ENCODE measurements around the gene ARMH4.
"Not testable (repeated sequence)": the region's sequence is repeated elsewhere in the genome, so short reads cannot be mapped to it uniquely, and the experiment has no call there.

Gene ARMH4

DNA sequence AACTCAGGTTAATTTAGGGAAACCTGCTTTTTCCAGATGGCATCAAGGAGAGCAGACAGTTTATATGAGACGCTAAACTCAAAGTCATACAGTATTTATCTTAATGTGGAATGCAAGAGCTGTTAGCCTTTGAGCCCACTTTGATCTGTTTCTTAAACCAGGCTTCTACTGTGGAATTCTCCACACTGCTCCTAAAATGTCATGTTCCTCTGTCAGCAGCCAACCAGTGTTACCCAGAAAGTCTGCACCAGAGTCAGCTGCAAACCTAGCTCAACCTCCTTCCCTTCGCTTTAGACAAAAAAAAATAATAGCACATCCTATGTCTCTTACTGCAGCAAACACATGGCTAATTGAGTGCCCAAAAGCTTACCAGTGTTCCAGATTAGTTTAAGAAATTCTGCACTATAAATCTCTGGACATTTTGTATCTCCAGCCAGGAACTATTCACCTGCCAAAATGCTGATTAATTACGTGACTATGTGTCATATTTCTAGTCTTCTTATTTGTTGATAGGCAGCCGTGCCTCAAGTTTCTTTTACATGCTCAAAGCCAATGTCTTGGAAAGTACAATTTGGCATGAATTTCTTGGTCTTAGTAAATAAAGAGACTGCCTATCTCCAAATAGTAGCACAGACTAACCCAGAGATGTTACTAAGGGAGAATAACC, 21.8 kb downstream of the ARMH4 start:
- no peak for DNase-seq
- H3K27ac Mint-ChIP-seq, result no peak overlapping the region
- no peaks in the 10 kb centered on the region for H3K4me1 Mint-ChIP-seq
- ATAC-seq (replicated peaks), result no peak
- peaks cover 10 to 11% of the 10 kb centered on the region in 2 donors for H3K9me3 Mint-ChIP-seq
- peaks cover 4 to 8% of the 10 kb centered on the region in 2 donors for H3K36me3 Mint-ChIP-seq
- H3K4me3 Mint-ChIP-seq, result no peak overlapping the region
- H3K27me3 Mint-ChIP-seq, result peaks cover 0 to 4% of the 10 kb centered on the region in 2 donors

DNA sequence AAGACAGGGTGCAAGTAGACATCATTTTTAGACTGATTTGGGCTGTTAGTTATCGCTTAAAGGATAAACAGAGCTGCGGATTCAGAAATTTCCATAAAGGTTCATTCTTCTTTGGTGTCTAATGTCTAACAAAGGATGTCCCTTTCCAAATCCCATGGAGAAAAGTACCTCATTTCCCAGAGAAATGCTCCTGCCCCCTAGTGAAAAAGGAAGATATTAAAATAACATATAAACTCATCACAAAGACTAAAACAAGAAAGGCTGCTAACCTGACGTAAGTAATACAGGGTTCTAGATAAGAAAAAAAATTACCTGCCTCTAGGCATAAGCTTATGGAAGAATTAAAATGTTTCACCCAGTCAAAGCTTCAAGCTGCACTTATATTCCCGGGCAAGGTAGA, 22.8 kb downstream of the ARMH4 start:
- DNase-seq (no peak), ATAC-seq (replicated peaks) (no peak)
- peaks cover 4 to 8% of the 10 kb centered on the region in 2 donors for H3K36me3 Mint-ChIP-seq
- H3K27ac Mint-ChIP-seq, result no peak overlapping the region
- peaks cover 0 to 4% of the 10 kb centered on the region in 2 donors for H3K27me3 Mint-ChIP-seq
- H3K9me3 Mint-ChIP-seq, result peaks cover 11 to 12% of the 10 kb centered on the region in 2 donors
- H3K4me3 Mint-ChIP-seq, result no peak overlapping the region
- H3K4me1 Mint-ChIP-seq, result no peaks in the 10 kb centered on the region

DNA sequence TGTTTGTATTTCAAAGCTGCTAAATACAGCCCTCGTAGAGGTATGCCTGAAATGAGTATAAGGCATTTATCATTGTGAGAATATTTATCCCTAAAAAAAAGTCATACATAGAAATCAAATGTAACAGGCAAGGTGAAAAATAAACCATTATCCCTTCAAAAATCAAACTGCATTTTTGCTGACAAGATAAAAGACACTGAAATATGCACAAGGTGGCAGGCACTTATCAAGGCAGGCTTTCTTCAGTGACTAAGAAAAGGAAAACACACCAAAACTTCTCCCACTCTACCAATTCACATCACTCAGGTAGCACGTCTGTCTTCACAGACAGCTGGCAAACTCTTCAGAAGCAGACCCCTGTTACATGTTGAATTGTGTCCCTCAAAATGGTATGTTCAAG, 23.6 kb downstream of the ARMH4 start:
- no peak for ATAC-seq (replicated peaks)
- H3K27me3 Mint-ChIP-seq, result peaks cover 0 to 4% of the 10 kb centered on the region in 2 donors
- peaks cover 11 to 12% of the 10 kb centered on the region in 2 donors for H3K9me3 Mint-ChIP-seq

DNA sequence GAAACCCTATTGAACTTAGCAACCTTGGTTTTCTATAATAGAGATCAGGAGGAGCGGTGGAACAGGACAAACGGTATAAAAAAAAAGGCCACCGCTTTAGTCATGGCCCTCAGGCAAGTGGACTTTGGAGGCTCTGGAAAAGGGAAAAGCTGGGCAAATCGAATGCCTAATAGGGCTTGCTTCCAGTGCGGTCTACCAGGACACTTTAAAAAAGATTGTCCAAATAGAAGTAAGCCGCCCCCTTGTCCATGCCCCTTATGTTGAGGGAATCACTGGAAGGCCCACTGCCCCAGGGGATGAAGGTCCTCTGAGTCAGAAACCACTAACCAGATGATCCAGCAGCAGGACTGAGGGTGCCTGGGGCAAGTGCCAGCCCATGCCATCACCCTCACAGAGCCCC, 29.5 kb downstream of the ARMH4 start:
- DNase-seq; H3K36me3 Mint-ChIP-seq; H3K4me1 Mint-ChIP-seq; ATAC-seq (replicated peaks); H3K4me3 Mint-ChIP-seq; H3K27ac Mint-ChIP-seq: not testable (repeated sequence)
- H3K27me3 Mint-ChIP-seq, result peaks cover 0 to 12% of the 10 kb centered on the region in 2 donors
- peaks cover 11 to 12% of the 10 kb centered on the region in 2 donors for H3K9me3 Mint-ChIP-seq

More for the DNA sequence above, 23.6 kb downstream of the ARMH4 start:
- Mint-ChIP-seq H3K4me3 (no peak overlapping the region), H3K4me1 (no peaks in the 10 kb centered on the region), H3K27ac (no peak overlapping the region), H3K36me3 (peaks cover 4 to 8% of the 10 kb centered on the region in 2 donors)
- DNase-seq, result no peak

DNA sequence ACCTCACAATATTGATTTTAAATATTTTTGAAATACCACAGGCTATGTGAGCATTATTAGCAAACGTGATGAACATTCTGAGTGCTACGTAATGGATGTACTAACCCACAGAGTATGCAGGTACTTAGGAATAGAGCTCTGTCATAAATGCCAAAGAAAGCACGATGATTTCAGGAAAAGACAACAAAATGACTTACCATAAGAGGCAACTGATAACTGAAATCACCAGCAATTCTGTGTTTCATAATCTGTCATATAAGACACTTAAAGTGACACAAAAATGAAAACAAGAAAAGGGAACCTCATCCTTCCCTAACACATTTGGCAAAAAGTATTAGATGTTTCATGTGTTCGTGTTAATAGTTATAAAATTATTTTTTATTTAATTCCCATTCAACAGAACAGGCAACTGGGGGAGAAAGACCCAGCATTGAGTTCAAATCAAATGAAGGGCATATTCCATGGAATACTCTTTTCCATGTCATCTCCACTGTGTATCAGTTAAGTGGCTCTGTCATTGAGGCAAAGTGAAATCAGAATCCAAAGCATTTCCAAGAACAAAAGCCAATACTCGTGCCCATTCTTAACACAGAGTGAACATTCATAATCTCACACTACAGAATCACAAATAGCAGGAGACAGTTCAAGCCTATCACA, 30.4 kb downstream of the ARMH4 start:
- Mint-ChIP-seq H3K27ac (no peak overlapping the region), H3K27me3 (peaks cover 0 to 12% of the 10 kb centered on the region in 2 donors), H3K9me3 (peaks cover 11 to 12% of the 10 kb centered on the region in 2 donors), H3K4me1 (no peaks in the 10 kb centered on the region), H3K4me3 (no peak overlapping the region), H3K36me3 (peaks cover 4 to 8% of the 10 kb centered on the region in 2 donors)
- no peak for DNase-seq
- no peak for ATAC-seq (replicated peaks)

DNA sequence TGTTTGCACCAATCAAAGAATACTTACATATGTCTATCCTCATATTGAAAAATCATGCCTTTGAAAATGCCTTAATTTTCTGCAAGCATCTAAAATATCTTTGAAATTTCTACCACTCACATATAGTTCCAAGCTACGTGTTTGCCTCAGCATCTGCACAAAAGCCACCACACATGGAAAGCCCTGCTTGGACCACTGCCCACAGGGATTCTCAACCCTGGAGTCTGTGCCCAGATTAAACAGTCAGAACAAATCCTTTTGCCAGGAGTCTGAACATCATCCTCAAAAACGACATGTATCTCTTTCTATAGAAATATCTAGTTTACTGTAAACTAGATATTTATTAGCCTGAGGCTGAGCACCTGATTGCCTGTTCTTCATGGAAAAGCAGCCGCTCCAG, 32.6 kb downstream of the ARMH4 start:
- no peak overlapping the region for H3K4me3 Mint-ChIP-seq
- no peak overlapping the region for H3K27ac Mint-ChIP-seq
- peaks cover 3% of the 10 kb centered on the region in 2 donors for H3K9me3 Mint-ChIP-seq
- no peaks in the 10 kb centered on the region for H3K4me1 Mint-ChIP-seq
- H3K36me3 Mint-ChIP-seq, result no peaks in the 10 kb centered on the region
- peaks cover 6 to 12% of the 10 kb centered on the region in 2 donors for H3K27me3 Mint-ChIP-seq
- DNase-seq (no peak), ATAC-seq (replicated peaks) (no peak)

DNA sequence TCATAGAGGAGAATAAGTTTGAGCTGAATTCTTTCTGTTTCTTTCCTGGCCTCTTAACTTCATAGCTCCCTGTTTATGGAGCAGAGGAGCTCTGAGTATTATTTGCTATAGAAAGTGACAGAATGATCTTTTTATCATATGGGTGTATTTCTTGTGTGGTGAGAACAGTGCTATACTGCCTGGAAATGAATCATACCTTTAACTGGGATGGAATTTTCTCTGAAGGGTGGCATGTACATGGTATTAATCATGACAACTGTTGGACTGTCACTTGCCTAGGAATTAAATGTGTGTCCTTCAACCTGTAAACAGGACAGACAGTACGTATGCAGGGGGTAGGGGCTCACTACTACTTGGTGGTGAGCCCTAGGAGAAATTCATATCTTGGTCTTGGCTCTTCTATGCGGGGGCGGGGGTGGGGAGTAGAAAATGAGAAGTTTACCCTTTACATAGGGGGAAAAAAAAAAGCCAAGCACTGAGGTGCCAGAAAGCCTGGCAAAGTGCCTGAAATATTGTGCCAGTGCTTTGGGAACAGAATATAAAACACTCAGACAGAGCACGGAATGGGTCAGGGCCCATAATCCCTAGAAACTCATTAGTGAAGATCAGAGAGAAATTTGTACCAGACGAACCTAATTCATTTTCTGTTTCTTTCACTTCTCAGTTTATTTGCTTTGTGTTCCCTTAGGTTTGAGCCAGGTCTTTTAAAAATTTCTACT, 33.8 kb downstream of the ARMH4 start:
- peaks cover 10 to 12% of the 10 kb centered on the region in 2 donors for H3K27me3 Mint-ChIP-seq
- H3K9me3 Mint-ChIP-seq, result peaks cover 3% of the 10 kb centered on the region in 2 donors
- no peaks in the 10 kb centered on the region for H3K4me1 Mint-ChIP-seq
- no peaks in the 10 kb centered on the region for H3K36me3 Mint-ChIP-seq
- DNase-seq (no peak), ATAC-seq (replicated peaks) (no peak)
- H3K4me3 Mint-ChIP-seq, result no peak overlapping the region
- H3K27ac Mint-ChIP-seq, result no peak overlapping the region

DNA sequence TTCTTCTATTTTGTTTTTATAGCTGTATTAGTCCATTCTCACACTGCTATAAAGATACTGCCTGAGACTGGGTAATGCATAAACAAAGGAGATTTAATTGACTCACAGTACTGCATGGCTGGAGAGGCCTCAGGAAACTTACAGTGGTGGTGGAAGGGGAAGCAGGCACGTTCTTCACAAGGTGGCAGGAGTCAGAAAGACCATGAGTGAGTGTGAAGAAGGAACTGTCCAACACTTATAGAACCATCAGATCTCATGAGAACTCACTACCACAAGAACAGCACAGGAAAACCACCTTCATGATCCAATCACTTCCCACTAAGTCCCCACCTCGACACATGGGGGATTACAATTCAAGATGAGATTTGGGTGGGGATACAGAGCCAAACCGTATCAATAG, 42.3 kb downstream of the ARMH4 start:
- no peak overlapping the region for H3K4me3 Mint-ChIP-seq
- H3K27ac Mint-ChIP-seq, result no peak overlapping the region
- peaks cover 8 to 17% of the 10 kb centered on the region in 2 donors for H3K27me3 Mint-ChIP-seq
- H3K9me3 Mint-ChIP-seq, result no peaks in the 10 kb centered on the region
- no peaks in the 10 kb centered on the region for H3K36me3 Mint-ChIP-seq
- no peak for ATAC-seq (replicated peaks)
- H3K4me1 Mint-ChIP-seq, result no peaks in the 10 kb centered on the region
- DNase-seq, result no peak

DNA sequence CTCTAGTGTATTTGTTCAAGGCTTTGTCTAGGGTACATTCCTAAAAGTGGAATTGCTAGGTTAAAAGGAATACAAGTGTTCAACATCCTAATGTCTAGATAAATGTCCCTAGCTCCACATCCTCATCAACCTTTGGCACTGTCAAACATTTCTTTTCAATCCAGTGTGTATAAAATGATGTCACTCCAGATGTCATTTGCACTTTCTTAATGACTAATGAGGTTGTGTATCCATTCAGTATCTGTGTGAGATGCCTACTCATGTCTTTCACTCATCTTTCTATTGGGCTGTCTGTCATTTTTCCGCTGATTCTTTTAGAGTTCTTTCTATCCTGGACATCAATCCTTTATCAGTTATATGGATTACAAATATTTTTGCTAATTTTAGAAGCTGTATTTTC, 43.3 kb downstream of the ARMH4 start:
- Mint-ChIP-seq H3K36me3 (no peaks in the 10 kb centered on the region), H3K9me3 (no peaks in the 10 kb centered on the region), H3K4me3 (no peak overlapping the region), H3K4me1 (no peaks in the 10 kb centered on the region), H3K27ac (no peak overlapping the region), H3K27me3 (peaks cover 3 to 17% of the 10 kb centered on the region in 2 donors)
- DNase-seq (no peak), ATAC-seq (replicated peaks) (no peak)

DNA sequence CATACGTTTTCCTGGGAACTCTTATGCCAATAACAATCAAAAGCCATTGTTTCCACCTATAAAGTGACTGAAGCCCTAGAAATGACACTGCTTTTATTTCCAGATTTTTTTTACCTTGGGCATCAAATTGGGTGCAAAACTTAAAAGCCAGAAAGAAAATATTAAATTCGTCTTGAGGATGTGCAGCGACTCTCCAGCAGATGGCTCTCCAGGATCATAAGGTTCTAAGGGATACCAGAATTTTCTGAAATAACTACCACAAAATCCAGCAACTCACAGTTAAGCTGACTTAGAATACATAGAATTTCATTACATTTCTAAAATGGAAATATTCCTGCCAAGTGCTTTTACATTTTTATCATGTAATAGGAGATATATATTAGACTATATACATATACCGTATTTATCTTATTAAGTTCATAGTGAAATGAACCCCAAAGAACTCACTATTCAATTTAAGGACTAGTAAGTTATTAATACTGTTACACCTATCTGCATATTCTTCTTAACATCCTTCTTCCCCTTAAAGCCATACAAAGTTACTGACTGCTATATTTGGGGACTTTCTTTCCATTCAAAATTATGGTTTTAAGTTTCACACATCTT, 44.0 kb downstream of the ARMH4 start:
- no peaks in the 10 kb centered on the region for H3K9me3 Mint-ChIP-seq

DNA sequence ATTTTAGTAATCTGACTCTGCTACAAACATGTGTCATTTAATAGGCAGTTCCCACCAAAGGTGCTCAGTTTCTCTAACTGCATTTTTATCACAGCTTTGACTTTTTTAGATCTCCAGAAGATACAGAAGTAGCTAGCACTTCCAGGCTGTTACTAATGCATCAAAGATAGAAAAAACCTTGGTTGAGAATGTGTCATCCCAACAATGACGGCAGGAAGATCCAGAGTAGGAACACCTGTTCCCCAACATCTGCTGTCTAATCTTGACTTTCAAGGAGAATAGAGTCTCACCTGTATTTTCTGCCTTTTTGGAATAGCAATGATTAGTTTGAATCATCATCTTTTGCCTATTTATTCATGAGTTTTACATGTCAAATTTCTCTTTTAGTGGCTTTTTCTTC, 45.0 kb downstream of the ARMH4 start:
- Mint-ChIP-seq H3K36me3 (no peaks in the 10 kb centered on the region), H3K4me3 (no peak overlapping the region), H3K27me3 (peaks cover 3 to 16% of the 10 kb centered on the region in 2 donors), H3K9me3 (no peaks in the 10 kb centered on the region), H3K4me1 (no peaks in the 10 kb centered on the region), H3K27ac (no peak overlapping the region)
- ATAC-seq (replicated peaks), result no peak
- no peak for DNase-seq

More for the DNA sequence above, 44.0 kb downstream of the ARMH4 start:
- Mint-ChIP-seq H3K36me3 (no peaks in the 10 kb centered on the region), H3K27me3 (peaks cover 3 to 17% of the 10 kb centered on the region in 2 donors), H3K4me3 (no peak overlapping the region), H3K4me1 (no peaks in the 10 kb centered on the region), H3K27ac (peak overlapping the region; percentile 32)
- ATAC-seq (replicated peaks) (peak; percentile 33 to 63), DNase-seq (no peak)

DNA sequence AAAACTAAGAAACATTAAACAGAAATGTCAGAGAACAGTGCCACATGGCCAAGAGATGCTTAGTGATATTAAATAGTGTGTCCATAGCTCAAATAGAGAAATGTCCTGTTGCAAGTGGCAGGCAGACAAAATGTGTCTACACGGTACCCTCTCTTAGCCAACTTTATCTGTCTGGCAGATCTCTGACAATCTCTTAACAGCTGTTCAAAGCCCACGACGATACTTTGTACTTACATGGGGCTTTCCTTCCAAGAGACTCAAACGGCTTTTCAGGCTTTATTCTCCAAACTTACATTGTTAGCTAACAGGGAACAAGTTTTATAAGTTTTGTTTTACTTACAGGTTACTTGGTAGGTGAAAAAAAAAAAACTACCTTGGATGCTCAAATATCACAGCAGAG, 45.6 kb downstream of the ARMH4 start:
- DNase-seq, result no peak
- Mint-ChIP-seq H3K36me3 (no peaks in the 10 kb centered on the region), H3K4me1 (no peaks in the 10 kb centered on the region), H3K27me3 (peaks cover 3 to 11% of the 10 kb centered on the region in 2 donors), H3K27ac (no peak overlapping the region), H3K4me3 (no peak overlapping the region), H3K9me3 (no peaks in the 10 kb centered on the region)
- no peak for ATAC-seq (replicated peaks)

DNA sequence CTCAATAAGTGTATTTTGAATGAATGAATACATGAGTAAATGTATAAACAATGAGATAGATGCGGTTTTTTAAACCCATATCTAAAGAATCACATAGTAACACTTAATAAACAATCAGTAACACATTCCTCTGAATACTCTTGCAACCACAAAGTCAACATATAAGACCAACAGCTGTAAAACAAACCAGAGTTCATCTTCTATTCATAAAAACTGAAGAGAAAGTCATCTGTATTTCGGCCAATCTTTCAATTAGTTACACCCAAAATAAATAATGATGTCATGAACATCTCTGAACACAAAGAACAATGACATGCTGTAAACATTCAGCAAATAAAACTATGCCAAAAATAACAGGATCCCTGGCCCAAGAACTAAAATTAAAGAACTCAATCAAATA, 47.2 kb downstream of the ARMH4 start:
- H3K36me3 Mint-ChIP-seq, result no peaks in the 10 kb centered on the region
- no peaks in the 10 kb centered on the region for H3K9me3 Mint-ChIP-seq

DNA sequence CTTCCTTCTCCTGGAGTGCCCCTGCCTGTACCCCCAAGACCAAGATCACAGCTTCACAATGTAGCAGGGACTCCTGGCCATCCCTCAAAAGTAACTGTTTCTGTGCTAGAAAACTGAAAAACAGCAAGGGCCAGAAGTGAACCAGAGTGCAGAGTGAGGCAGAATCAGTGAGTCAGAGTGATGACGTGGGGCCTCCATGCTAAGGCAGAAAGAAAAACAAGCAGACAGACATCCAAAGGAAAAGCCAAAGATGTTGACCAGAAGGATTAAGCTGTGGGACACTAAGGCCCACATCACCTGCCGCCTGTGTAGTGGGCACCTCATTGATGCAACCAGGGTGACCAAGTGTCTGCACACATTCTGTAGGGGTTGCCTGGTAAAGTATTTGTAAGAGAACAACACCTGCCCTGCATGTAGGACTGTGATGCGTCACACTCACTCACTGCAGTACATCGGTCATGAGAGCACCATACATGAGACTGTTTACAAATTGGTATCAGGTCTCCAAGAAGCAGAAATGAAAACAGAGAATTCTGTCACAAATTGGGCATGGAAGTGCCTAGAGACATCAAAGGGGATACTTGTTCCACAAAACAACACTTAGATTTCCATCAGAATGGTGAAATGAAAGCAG, 51.2 kb downstream of the ARMH4 start:
- H3K9me3 Mint-ChIP-seq, result no peaks in the 10 kb centered on the region
- peaks cover 5 to 9% of the 10 kb centered on the region in 2 donors for H3K27me3 Mint-ChIP-seq
- no peaks in the 10 kb centered on the region for H3K36me3 Mint-ChIP-seq
- no peak overlapping the region for H3K27ac Mint-ChIP-seq
- H3K4me1 Mint-ChIP-seq, result no peaks in the 10 kb centered on the region
- no peak overlapping the region for H3K4me3 Mint-ChIP-seq
- DNase-seq (no peak), ATAC-seq (replicated peaks) (peak; percentile 57 to 67)

More for the DNA sequence above, 47.2 kb downstream of the ARMH4 start:
- no peak overlapping the region for H3K4me3 Mint-ChIP-seq
- peaks cover 3 to 11% of the 10 kb centered on the region in 2 donors for H3K27me3 Mint-ChIP-seq
- DNase-seq (no peak), ATAC-seq (replicated peaks) (no peak)
- H3K4me1 Mint-ChIP-seq, result no peaks in the 10 kb centered on the region
- no peak overlapping the region for H3K27ac Mint-ChIP-seq

Data from stimulated activated naive B cell treated with anti-CD40 and anti-IgM and Interleukin-4, amounts not matched to agents 10 μg/mL and 1 μg/mL and 100 μg/mL, for 72 hours (primary cell).